Spinal cord (tissue), 10 donors: ENCODE data around the gene LTA. TPM values are rescaled to one million over a fixed set of nuclear protein-coding genes. Genes with fewer than 3 reads are reported as not detected.

ENCODE experiments used
- DNase-seq, 6 donors: peaks; one replicate each; pipeline versions ENCODE4 v3.0.0 to v3.0.0-alpha.2; 2013 to 2015; ENCODE audit warnings: low spot score in 6 of 6, low read depth in 4 of 6
- H3K27ac ChIP-seq: one replicate; pipeline ENCODE4 v1.5.1; 2013; ENCODE audit warnings: low read depth, low read length, control low read depth
- H3K27me3 ChIP-seq: one replicate; pipeline ENCODE4 v1.6.1; 2013; ENCODE audit warnings: low read length; ENCODE audit not compliant: control insufficient read depth, insufficient read depth
- H3K36me3 ChIP-seq: one replicate; pipeline ENCODE4 v1.6.1; 2013; ENCODE audit warnings: low read length; ENCODE audit not compliant: control insufficient read depth, insufficient read depth
- H3K4me1 ChIP-seq: one replicate; pipeline ENCODE4 v1.6.1; 2013; ENCODE audit warnings: low read length; ENCODE audit not compliant: control insufficient read depth, insufficient read depth
- H3K4me3 ChIP-seq: one replicate; pipeline ENCODE4 v1.5.1; 2013; ENCODE audit warnings: low read depth, low read length, control low read depth
- H3K9me3 ChIP-seq: one replicate; pipeline ENCODE4 v1.6.1; 2013; ENCODE audit warnings: low read length; ENCODE audit not compliant: control insufficient read depth, insufficient read depth
- WGBS: methylation state at CpG from one replicate; pipeline ENCODE4 v1.1.5; 2013; ENCODE audit warnings: missing lambda C conversion rate; ENCODE audit not compliant: insufficient coverage; 5-methylcytosine and 5-hydroxymethylcytosine counted together
- polyA plus RNA-seq, 2 donors: library from polyadenylated mRNA; unstranded; fragments of 120-200 nt; gene quantifications; one replicate each; pipeline ENCODE4 v1.2.1, GENCODE V29; 2013; ENCODE audit not compliant: insufficient read length in 2 of 2
- total RNA-seq, 2 donors: library from RNA; depleted of rRNA in 1 of 2; stranded (reverse); fragments of 120-200 nt in 1 of 2; fragments of >200 nt in 1 of 2; gene quantifications; one replicate each; pipeline versions ENCODE4 v1.2.3 to v1.2.4, GENCODE V29; 2013 to 2014
- donor health status: healthy.

LTA gene
- total and polyA plus RNA-seq, 4 donors = 0.11 to 0.27 (median 0.22) TPM; not detected in 1

- no peak overlapping the region for H3K27ac ChIP-seq
- no peak for DNase-seq
- WGBS = 32% methylated on average over 6 of the region's 9 CpGs
- H3K4me3 ChIP-seq = no peak overlapping the region
- H3K9me3 ChIP-seq = no peaks in the 10 kb centered on the region
- no peaks in the 10 kb centered on the region for H3K27me3 ChIP-seq
- H3K36me3 ChIP-seq = no peaks in the 10 kb centered on the region
- no peaks in the 10 kb centered on the region for H3K4me1 ChIP-seq
Measured at GRCh38 chr6:31567531-31568370, 4.3 kb upstream of the LTA start.

- Histone ChIP-seq H3K36me3 (no peaks in the 10 kb centered on the region), H3K27ac (no peak overlapping the region), H3K9me3 (no peaks in the 10 kb centered on the region), H3K4me1 (no peaks in the 10 kb centered on the region), H3K27me3 (no peaks in the 10 kb centered on the region), H3K4me3 (no peak overlapping the region)
- no peak for DNase-seq
- WGBS = 94% methylated on average over 3 of the region's 3 CpGs
Measured at GRCh38 chr6:31568537-31568961, 3.5 kb upstream of the LTA start.

- WGBS = no CpG with 5 or more reads among the region's 1 CpG
- H3K36me3 ChIP-seq = no peaks in the 10 kb centered on the region
- H3K9me3 ChIP-seq = no peaks in the 10 kb centered on the region
- no peaks in the 10 kb centered on the region for H3K4me1 ChIP-seq
- no peak for DNase-seq
- H3K4me3 ChIP-seq = no peak overlapping the region
- no peaks in the 10 kb centered on the region for H3K27me3 ChIP-seq
- no peak overlapping the region for H3K27ac ChIP-seq
Measured at GRCh38 chr6:31569861-31570536, 2.1 kb upstream of the LTA start.

- DNase-seq = no peak
- Histone ChIP-seq H3K27me3 (no peaks in the 10 kb centered on the region), H3K9me3 (no peaks in the 10 kb centered on the region), H3K4me3 (no peak overlapping the region), H3K4me1 (no peaks in the 10 kb centered on the region), H3K27ac (no peak overlapping the region), H3K36me3 (no peaks in the 10 kb centered on the region)
- 86% methylated on average over 9 of the region's 9 CpGs for WGBS
Measured at GRCh38 chr6:31573239-31574105, 1.4 kb downstream of the LTA start.

- no peak overlapping the region for H3K27ac ChIP-seq
- no peaks in the 10 kb centered on the region for H3K27me3 ChIP-seq
- no peaks in the 10 kb centered on the region for H3K4me1 ChIP-seq
- no peaks in the 10 kb centered on the region for H3K36me3 ChIP-seq
- no peak for DNase-seq
- no peaks in the 10 kb centered on the region for H3K9me3 ChIP-seq
- WGBS = 77% methylated on average over 14 of the region's 14 CpGs
- H3K4me3 ChIP-seq = no peak overlapping the region
Measured at GRCh38 chr6:31574106-31575061, 2.3 kb downstream of the LTA start.

- H3K4me1 ChIP-seq = peaks cover 4% of the 10 kb centered on the region
- H3K9me3 ChIP-seq = no peaks in the 10 kb centered on the region
- DNase-seq = no peak
- no peak within 1 kb of the TSS for H3K4me3 ChIP-seq
- no peaks in the 10 kb centered on the region for H3K27me3 ChIP-seq
- no peaks in the 10 kb centered on the region for H3K36me3 ChIP-seq
- H3K27ac ChIP-seq = no peak within 1 kb of the TSS
- 66% methylated on average over 15 of the region's 19 CpGs for WGBS
Measured at GRCh38 chr6:31575335-31575901, 3.3 kb downstream of the LTA start, which contains the start of gene TNF. TNF (plus strand) TSS chr6:31575565; CDS start chr6:31575742, 177 bp downstream.

GRCh38 chr6:31575952-31576685, 4.0 kb downstream of the LTA start:
- Histone ChIP-seq H3K27ac (no peak overlapping the region), H3K4me1 (peaks cover 9% of the 10 kb centered on the region), H3K4me3 (no peak overlapping the region), H3K36me3 (no peaks in the 10 kb centered on the region), H3K9me3 (no peaks in the 10 kb centered on the region), H3K27me3 (peaks cover 2% of the 10 kb centered on the region)
- no peak for DNase-seq
- WGBS = 74% methylated on average over 5 of the region's 8 CpGs

- Histone ChIP-seq H3K27me3 (peaks cover 2% of the 10 kb centered on the region), H3K4me3 (no peak overlapping the region), H3K9me3 (no peaks in the 10 kb centered on the region), H3K36me3 (no peaks in the 10 kb centered on the region), H3K27ac (no peak overlapping the region), H3K4me1 (peaks cover 18% of the 10 kb centered on the region)
- no peak for DNase-seq
- WGBS = 89% methylated on average over 14 of the region's 19 CpGs
Measured at GRCh38 chr6:31576897-31577578, 4.9 kb downstream of the LTA start.
